Smooth muscle cell (in vitro differentiated cells): ENCODE measurements around the gene ATP2A3. TPM values are rescaled to one million over a fixed set of nuclear protein-coding genes. Genes with fewer than 3 reads are reported as not detected.

Experiments
- DNase-seq: peaks from one replicate; lab custom pipeline; 2025; ENCODE audit not compliant: unreplicated experiment; lab: John Stamatoyannopoulos, UW
- H2AFZ ChIP-seq: fragments of 200-600 bp; sonication (generic); 2 replicates; pipeline ENCODE4 v1.6.0; 2016; ENCODE audit warnings: antibody characterized with exemption, low read depth, mild to moderate bottlenecking
- H3F3A ChIP-seq: fragments of 200-600 bp; sonication (generic); 2 replicates; pipeline ENCODE4 v1.6.0; 2017; ENCODE audit warnings: antibody characterized with exemption, low read depth
- H3K27ac ChIP-seq: fragments of 200-600 bp; sonication (generic); 2 replicates; pipeline ENCODE4 v1.5.1; 2016; ENCODE audit warnings: low read depth, mild to moderate bottlenecking
- H3K27me3 ChIP-seq: fragments of 200-600 bp; sonication (generic); 2 replicates; pipeline ENCODE4 v1.6.1; 2016; ENCODE audit warnings: low read depth, mild to moderate bottlenecking
- H3K36me3 ChIP-seq: fragments of 200-600 bp; sonication (generic); 2 replicates; pipeline ENCODE4 v1.5.1; 2016; ENCODE audit warnings: low read depth
- H3K4me1 ChIP-seq: fragments of 200-600 bp; sonication (generic); 2 replicates; pipeline ENCODE4 v1.5.1; 2016; ENCODE audit warnings: low read depth
- H3K4me2 ChIP-seq: fragments of 200-600 bp; sonication (generic); 2 replicates; pipeline ENCODE4 v1.6.0; 2016; ENCODE audit warnings: mild to moderate bottlenecking
- H3K4me3 ChIP-seq: fragments of 200-600 bp; sonication (generic); 2 replicates; pipeline ENCODE4 v1.5.1; 2016; ENCODE audit warnings: mild to moderate bottlenecking
- H3K79me2 ChIP-seq: fragments of 200-600 bp; sonication (generic); 2 replicates; pipeline ENCODE4 v1.6.0; 2016; ENCODE audit warnings: low read depth, mild to moderate bottlenecking
- H3K9ac ChIP-seq: fragments of 200-600 bp; sonication (generic); 2 replicates; pipeline ENCODE4 v1.6.0; 2016; ENCODE audit warnings: low read depth
- H3K9me3 ChIP-seq: fragments of 200-600 bp; sonication (generic); replicated peaks from 2 replicates; pipeline ENCODE4 v1.5.1; 2016; ENCODE audit warnings: low read depth
- H4K20me1 ChIP-seq: fragments of 200-600 bp; sonication (generic); 2 replicates; pipeline ENCODE4 v1.6.0; 2016; ENCODE audit warnings: low read depth
- CTCF ChIP-seq: fragments of 200-600 bp; sonication (generic); IDR thresholded peaks from 2 replicates; pipeline ENCODE4 v1.5.1; 2017; ENCODE audit warnings: borderline replicate concordance, mild to moderate bottlenecking, antibody characterized with exemption; ENCODE audit not compliant: insufficient read depth, poor library complexity, severe bottlenecking
- WGBS: methylation state at CpG from one replicate; pipeline ENCODE4 v1.1.7; 2016; ENCODE audit warnings: low lambda C conversion rate; 5-methylcytosine and 5-hydroxymethylcytosine counted together
- polyA plus RNA-seq: library from polyadenylated mRNA; unstranded; fragments of >200 nt; fragmentation: Nextera tagmentation; extraction: Ambion mirVana; gene quantifications from 2 replicates; pipeline ENCODE4 v1.2.1, GENCODE V29; 2016
- total RNA-seq: library from RNA; depleted of rRNA; stranded (reverse); fragments of >200 nt; gene quantifications from 2 replicates; pipeline ENCODE4 v1.2.3, GENCODE V29; 2014

ATP2A3 gene
- total and polyA plus RNA-seq, 2 experiments from 2014 or later: 4.2 to 7.8 TPM

- TF ChIP-seq CTCF: no peak
- Histone ChIP-seq H3K79me2 (no peaks in the 10 kb centered on the region), H3F3A (no peaks in the 10 kb centered on the region), H3K4me1 (no peaks in the 10 kb centered on the region), H3K4me2 (no peak overlapping the region), H3K27me3 (no peaks in the 10 kb centered on the region), H3K27ac (no peak overlapping the region), H2AFZ (no peak overlapping the region), H4K20me1 (no peaks in the 10 kb centered on the region), H3K4me3 (no peak overlapping the region), H3K9ac (no peak overlapping the region), H3K9me3 (no peaks in the 10 kb centered on the region), H3K36me3 (no peaks in the 10 kb centered on the region)
- WGBS: 81% methylated on average over 16 of the region's 16 CpGs
- no peak for DNase-seq
Observed at GRCh38 chr17:3986270-3986938, 22.2 kb upstream of the ATP2A3 start.

- H3K79me2 ChIP-seq: no peaks in the 10 kb centered on the region
- H3K4me1 ChIP-seq: no peaks in the 10 kb centered on the region
- no peak overlapping the region for H3K4me2 ChIP-seq
- no peak overlapping the region for H3K4me3 ChIP-seq
- no peaks in the 10 kb centered on the region for H3K36me3 ChIP-seq
- H3K9me3 ChIP-seq: no peaks in the 10 kb centered on the region
- no peak for TF ChIP-seq CTCF
- H3K27ac ChIP-seq: no peak overlapping the region
- WGBS: 88% methylated on average over 14 of the region's 14 CpGs
- no peak overlapping the region for H3K9ac ChIP-seq
- H3K27me3 ChIP-seq: no peaks in the 10 kb centered on the region
- H3F3A ChIP-seq: no peaks in the 10 kb centered on the region
- no peak for DNase-seq
- H2AFZ ChIP-seq: no peak overlapping the region
- H4K20me1 ChIP-seq: no peaks in the 10 kb centered on the region
Observed at GRCh38 chr17:3985846-3986245, 21.6 kb upstream of the ATP2A3 start.

GRCh38 chr17:3983606-3984484 lies 19.6 kb upstream of the ATP2A3 start:
- Histone ChIP-seq H3K79me2 (no peaks in the 10 kb centered on the region), H3K4me1 (no peaks in the 10 kb centered on the region), H3K4me3 (no peak overlapping the region), H3K36me3 (no peaks in the 10 kb centered on the region), H2AFZ (no peak overlapping the region), H3K4me2 (no peak overlapping the region), H3K27ac (no peak overlapping the region), H3K9ac (no peak overlapping the region), H3F3A (no peaks in the 10 kb centered on the region), H3K27me3 (no peaks in the 10 kb centered on the region), H4K20me1 (no peaks in the 10 kb centered on the region), H3K9me3 (no peaks in the 10 kb centered on the region)
- 79% methylated on average over 17 of the region's 18 CpGs for WGBS
- no peak for TF ChIP-seq CTCF
- DNase-seq: no peak
